Upper lobe of left lung (tissue), 6 donors: ENCODE measurements around the gene UBAP1L. TPM values are rescaled to one million over a fixed set of nuclear protein-coding genes. Genes with fewer than 3 reads are reported as not detected.

Experiments used
- ATAC-seq, 2 donors: fragments of 200-7000 bp; cut with Tn5 transposase; one replicate each; pipeline ENCODE4 v1.9.1; 2022; ENCODE audit warnings: mild to moderate bottlenecking in 2 of 2, moderate library complexity in 2 of 2; ENCODE audit not compliant: low FRiP score in 2 of 2
- DNase-seq, 2 donors: peaks; one replicate each; pipeline ENCODE4 v3.0.0-alpha.2; 2019 to 2020
- H3K27ac ChIP-seq, 4 donors: fragments of 200-600 bp; sonication (generic); one replicate each; pipeline ENCODE4 v1.5.1; 2016 to 2019
- H3K27me3 ChIP-seq, 4 donors: fragments of 200-600 bp; sonication (generic); one replicate each; pipeline ENCODE4 v1.5.1; 2017 to 2019
- H3K36me3 ChIP-seq, 4 donors: fragments of 200-600 bp; sonication (generic); one replicate each; pipeline ENCODE4 v1.5.1; 2016 to 2019
- H3K4me1 ChIP-seq, 4 donors: fragments of 200-600 bp; sonication (generic); one replicate each; pipeline ENCODE4 v1.5.1; 2018 to 2019
- H3K4me3 ChIP-seq, 4 donors: fragments of 200-600 bp; sonication (generic); one replicate each; pipeline ENCODE4 v1.5.1; 2017 to 2019; ENCODE audit warnings: mild to moderate bottlenecking in 2 of 4, moderate library complexity in 1 of 4
- H3K9me3 ChIP-seq, 4 donors: fragments of 200-600 bp; sonication (generic); one replicate each; pipeline ENCODE4 v1.5.1; 2018 to 2019
- EP300 ChIP-seq, 4 donors: sonication (generic); formaldehyde crosslinking; IDR thresholded peaks; one replicate each; pipeline ENCODE4 v1.5.1; 2017; ENCODE audit warnings: antibody characterized with exemption in 4 of 4, control low read depth in 2 of 4
- POLR2A ChIP-seq, 4 donors: fragments of 450-650 bp; IDR thresholded peaks; one replicate each; pipeline ENCODE4 v1.5.1; 2016 to 2017; ENCODE audit warnings: antibody characterized with exemption in 4 of 4, mild to moderate bottlenecking in 2 of 4
- POLR2AphosphoS5 ChIP-seq, 2 donors: sonication (generic); formaldehyde crosslinking; IDR thresholded peaks; one replicate each; pipeline ENCODE4 v1.5.1; 2017; ENCODE audit warnings: antibody characterized with exemption in 2 of 2
- WGBS, 2 donors: methylation state at CpG; one replicate each; pipeline ENCODE4 v1.1.5; 2017 to 2018; 5-methylcytosine and 5-hydroxymethylcytosine counted together
- total RNA-seq, 6 donors: library from RNA; depleted of rRNA in 4 of 6; stranded (reverse); fragments of >200 nt in 4 of 6; gene quantifications; one replicate each; pipeline versions ENCODE4 v1.1.0 to v1.2.1, GENCODE V29; 2016 to 2021
- TF ChIP-seq, protein P1 (sequence below), 6 experiments: fragments of 450-650 bp in 4 of 6; fragments of 200-600 bp in 2 of 6; sonication (generic) in 2 of 6; IDR thresholded peaks; one replicate each; pipeline ENCODE4 v1.5.1; 2016 to 2019; ENCODE audit warnings: antibody characterized with exemption in 6 of 6
- donor health status: DM: no; HTN: no; CAD: no; lungs with moderate emphysema.
- donor health status: DM: no; HTN: yes; CAD: no; lungs with severe emphysema.

UBAP1L gene
- total RNA-seq, 6 donors from 2014 or later = 3.3 to 10.5 (median 4.8) TPM

DNA sequence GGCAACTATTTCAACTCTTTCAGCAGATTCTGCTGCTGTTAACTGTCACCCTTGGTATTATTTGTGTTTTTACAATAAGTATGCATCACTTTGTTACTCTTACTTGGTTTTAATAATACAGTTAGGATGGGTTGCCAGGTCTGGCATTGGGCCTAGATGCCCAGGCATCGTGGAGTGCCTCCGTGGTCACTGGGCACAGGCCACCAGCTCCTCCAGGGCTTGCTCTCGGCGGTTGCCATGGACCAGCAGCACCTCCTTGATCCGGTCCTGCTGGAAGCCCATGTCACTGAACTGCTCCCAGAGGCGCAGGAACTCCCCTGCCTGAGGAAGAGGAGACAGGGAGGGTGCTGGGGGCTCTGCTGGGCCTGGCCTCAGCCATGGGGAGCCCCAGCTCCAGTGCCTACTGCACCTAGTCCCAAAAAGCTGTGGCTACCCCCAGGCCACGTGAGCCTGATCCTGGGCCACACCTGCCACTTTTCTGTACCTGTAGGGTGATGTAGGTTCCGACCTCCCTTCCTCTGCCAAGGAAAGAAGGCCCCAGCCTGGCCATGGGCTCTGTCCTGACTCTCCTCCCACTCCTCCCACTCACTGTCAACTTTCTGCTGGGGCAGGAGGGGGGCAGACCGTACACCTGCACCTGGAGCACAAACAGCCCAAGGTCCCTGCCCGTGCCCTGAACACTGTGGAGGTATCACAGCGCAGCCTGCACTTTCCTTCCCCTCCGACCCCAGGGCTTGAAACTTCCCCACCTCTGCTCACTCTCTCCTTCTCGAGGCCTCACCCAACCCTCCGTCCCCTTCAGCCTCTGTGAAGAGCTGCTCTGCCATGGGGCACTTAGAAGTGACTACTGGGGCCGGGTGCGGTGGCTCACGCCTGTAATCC, 21.8 kb downstream of the UBAP1L start:
- TF ChIP-seq POLR2AphosphoS5 (IDR thresholded peaks at IDR 0.05) (no peak), EP300 (IDR thresholded peaks at IDR 0.05) (no peak), POLR2A (IDR thresholded peaks at IDR 0.05) (no peak)
- TF ChIP-seq, protein P1, sequence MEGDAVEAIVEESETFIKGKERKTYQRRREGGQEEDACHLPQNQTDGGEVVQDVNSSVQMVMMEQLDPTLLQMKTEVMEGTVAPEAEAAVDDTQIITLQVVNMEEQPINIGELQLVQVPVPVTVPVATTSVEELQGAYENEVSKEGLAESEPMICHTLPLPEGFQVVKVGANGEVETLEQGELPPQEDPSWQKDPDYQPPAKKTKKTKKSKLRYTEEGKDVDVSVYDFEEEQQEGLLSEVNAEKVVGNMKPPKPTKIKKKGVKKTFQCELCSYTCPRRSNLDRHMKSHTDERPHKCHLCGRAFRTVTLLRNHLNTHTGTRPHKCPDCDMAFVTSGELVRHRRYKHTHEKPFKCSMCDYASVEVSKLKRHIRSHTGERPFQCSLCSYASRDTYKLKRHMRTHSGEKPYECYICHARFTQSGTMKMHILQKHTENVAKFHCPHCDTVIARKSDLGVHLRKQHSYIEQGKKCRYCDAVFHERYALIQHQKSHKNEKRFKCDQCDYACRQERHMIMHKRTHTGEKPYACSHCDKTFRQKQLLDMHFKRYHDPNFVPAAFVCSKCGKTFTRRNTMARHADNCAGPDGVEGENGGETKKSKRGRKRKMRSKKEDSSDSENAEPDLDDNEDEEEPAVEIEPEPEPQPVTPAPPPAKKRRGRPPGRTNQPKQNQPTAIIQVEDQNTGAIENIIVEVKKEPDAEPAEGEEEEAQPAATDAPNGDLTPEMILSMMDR (IDR thresholded peaks at IDR 0.05) = no peak
- no peak overlapping the region for H3K27ac ChIP-seq
- ATAC-seq (peak in 1 of 2 donors; percentile 27), DNase-seq (peak in 1 of 2 donors; percentile 17)
- H3K9me3 ChIP-seq = no peaks in the 10 kb centered on the region
- H3K4me1 ChIP-seq = peaks cover 8 to 18% (median 17%) of the 10 kb centered on the region in 4 donors
- WGBS, 2 donors = 91 to 93% methylated on average over 12 to 17 of the region's 17 CpGs
- peaks cover 0 to 16% (median 11%) of the 10 kb centered on the region in 4 donors for H3K36me3 ChIP-seq
- no peak overlapping the region for H3K4me3 ChIP-seq
- no peaks in the 10 kb centered on the region for H3K27me3 ChIP-seq

GRCh38 chr15:65091946-65092770, 22.8 kb downstream of the UBAP1L start:
- Histone ChIP-seq H3K27me3 (no peaks in the 10 kb centered on the region), H3K4me1 (peaks cover 15 to 28% (median 27%) of the 10 kb centered on the region in 4 donors), H3K27ac (peak overlapping the region in 2 of 4 donors; percentile 9 to 37), H3K4me3 (no peak overlapping the region), H3K36me3 (peaks cover 0 to 6% (median 3%) of the 10 kb centered on the region in 4 donors), H3K9me3 (no peaks in the 10 kb centered on the region)
- TF ChIP-seq EP300 (IDR thresholded peaks at IDR 0.05) (no peak), POLR2A (IDR thresholded peaks at IDR 0.05) (no peak), POLR2AphosphoS5 (IDR thresholded peaks at IDR 0.05) (no peak)
- TF ChIP-seq, protein P1 (IDR thresholded peaks at IDR 0.05) = no peak
- 73 to 74% methylated on average over 12 of the region's 12 CpGs for WGBS, 2 donors
- ATAC-seq = no peak
- DNase-seq = no peak

DNA sequence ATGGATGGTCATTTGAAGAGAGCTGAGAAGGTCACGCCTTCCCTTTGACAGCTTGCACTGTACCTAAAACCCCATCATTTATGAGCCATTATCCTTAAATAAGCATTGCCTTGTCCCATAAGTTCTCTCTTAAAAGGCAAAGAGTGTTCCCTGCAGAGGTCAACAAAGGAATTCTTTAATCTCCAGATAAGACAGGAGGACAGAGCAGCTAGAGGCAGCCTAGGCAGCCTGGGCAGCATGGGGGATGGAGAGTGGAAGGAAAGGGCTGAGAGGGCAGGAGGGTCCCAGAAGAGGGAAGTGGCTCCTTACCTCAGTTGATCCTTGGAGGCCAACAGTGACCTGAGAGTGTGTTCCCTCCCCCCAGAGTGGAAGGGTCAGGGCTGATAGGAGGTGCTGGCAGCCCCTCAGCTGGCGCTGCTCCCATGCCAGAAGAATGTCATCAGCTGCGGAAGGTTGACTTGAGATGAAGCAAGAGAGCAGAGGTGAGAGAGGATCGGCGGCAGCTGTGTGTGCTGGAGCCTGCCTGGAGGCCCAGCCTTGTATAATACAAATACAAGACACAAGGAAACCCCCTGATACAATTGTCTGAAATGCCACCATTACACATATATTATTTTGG, 25.7 kb downstream of the UBAP1L start:
- no peak for ATAC-seq
- H3K27me3 ChIP-seq = no peaks in the 10 kb centered on the region
- WGBS, 2 donors = 52 to 55% methylated on average over 5 of the region's 5 CpGs
- H3K4me1 ChIP-seq = peaks cover 37 to 54% (median 52%) of the 10 kb centered on the region in 4 donors
- H3K4me3 ChIP-seq = no peak overlapping the region
- H3K9me3 ChIP-seq = no peaks in the 10 kb centered on the region
- H3K36me3 ChIP-seq = no peaks in the 10 kb centered on the region
- H3K27ac ChIP-seq = peak overlapping the region; percentile 74 to 87 (median 76)
- TF ChIP-seq POLR2A (IDR thresholded peaks at IDR 0.05) (no peak), POLR2AphosphoS5 (IDR thresholded peaks at IDR 0.05) (peak; percentile 91 to 94), EP300 (IDR thresholded peaks at IDR 0.05) (peak in 2 of 4 donors; percentile 67 to 81)
- DNase-seq = peak; percentile 65 to 76

- no peaks in the 10 kb centered on the region for H3K27me3 ChIP-seq
- 36 to 59% methylated on average over 5 to 6 of the region's 6 CpGs for WGBS, 2 donors
- peak overlapping the region; percentile 74 to 87 (median 76) for H3K27ac ChIP-seq
- no peak for TF ChIP-seq POLR2AphosphoS5 (IDR thresholded peaks at IDR 0.05)
- TF ChIP-seq, protein P1 (IDR thresholded peaks at IDR 0.05) = no peak
- no peak for TF ChIP-seq EP300 (IDR thresholded peaks at IDR 0.05)
- TF ChIP-seq POLR2A (IDR thresholded peaks at IDR 0.05) = no peak
- H3K36me3 ChIP-seq = no peaks in the 10 kb centered on the region
- DNase-seq = no peak
- no peak overlapping the region for H3K4me3 ChIP-seq
- ATAC-seq = peak in 1 of 2 donors; percentile 3
- H3K4me1 ChIP-seq = peaks cover 37 to 56% (median 53%) of the 10 kb centered on the region in 4 donors
- no peaks in the 10 kb centered on the region for H3K9me3 ChIP-seq
These were observed 26.4 kb downstream of the UBAP1L start for GRCh38 chr15:65088643-65089021.
